Measurements from ENCODE around the gene CUL1. TPM values are rescaled to one million over a fixed set of nuclear protein-coding genes. Genes with fewer than 3 reads are reported as not detected.

The CUL1 gene
- total RNA-seq, 2 experiments from 2014 or later: 72.7 to 75.3 TPM

- no peak for DNase-seq
- Mint-ChIP-seq H3K4me1 (peaks cover 6% of the 10 kb centered on the region), H3K27ac (no peak overlapping the region), H3K4me3 (no peak overlapping the region), H3K36me3 (peaks cover 44% of the 10 kb centered on the region), H3K27me3 (no peaks in the 10 kb centered on the region), H3K9me3 (no peaks in the 10 kb centered on the region)
Observed at GRCh38 chr7:148790131-148790726, 91.5 kb downstream of the CUL1 start.

GRCh38 chr7:148790850-148791249 is 92.1 kb downstream of the CUL1 start:
- H3K36me3 Mint-ChIP-seq: peaks cover 43% of the 10 kb centered on the region
- no peak for DNase-seq
- H3K9me3 Mint-ChIP-seq: no peaks in the 10 kb centered on the region
- no peak overlapping the region for H3K27ac Mint-ChIP-seq
- no peaks in the 10 kb centered on the region for H3K27me3 Mint-ChIP-seq
- H3K4me1 Mint-ChIP-seq: peaks cover 6% of the 10 kb centered on the region
- no peak overlapping the region for H3K4me3 Mint-ChIP-seq

GRCh38 chr7:148791546-148791945 is 92.8 kb downstream of the CUL1 start:
- H3K27ac Mint-ChIP-seq: no peak overlapping the region
- H3K4me3 Mint-ChIP-seq: no peak overlapping the region
- no peaks in the 10 kb centered on the region for H3K9me3 Mint-ChIP-seq
- peaks cover 42% of the 10 kb centered on the region for H3K36me3 Mint-ChIP-seq
- DNase-seq: no peak
- H3K27me3 Mint-ChIP-seq: no peaks in the 10 kb centered on the region
- peaks cover 7% of the 10 kb centered on the region for H3K4me1 Mint-ChIP-seq

GRCh38 chr7:148793590-148793989 is 94.9 kb downstream of the CUL1 start:
- Mint-ChIP-seq H3K27me3 (no peaks in the 10 kb centered on the region), H3K27ac (peak overlapping the region; percentile 40)

GRCh38 chr7:148794476-148794875 is 95.8 kb downstream of the CUL1 start:
- Mint-ChIP-seq H3K4me1 (peaks cover 7% of the 10 kb centered on the region), H3K9me3 (no peaks in the 10 kb centered on the region), H3K36me3 (peaks cover 27% of the 10 kb centered on the region), H3K4me3 (no peak overlapping the region), H3K27me3 (no peaks in the 10 kb centered on the region), H3K27ac (no peak overlapping the region)
- DNase-seq: no peak

More at GRCh38 chr7:148793590-148793989, 94.9 kb downstream of the CUL1 start:
- DNase-seq: no peak
- H3K4me1 Mint-ChIP-seq: peaks cover 7% of the 10 kb centered on the region
- no peak overlapping the region for H3K4me3 Mint-ChIP-seq
- H3K36me3 Mint-ChIP-seq: peaks cover 32% of the 10 kb centered on the region
- H3K9me3 Mint-ChIP-seq: no peaks in the 10 kb centered on the region

- Mint-ChIP-seq H3K36me3 (peaks cover 37% of the 10 kb centered on the region), H3K27me3 (no peaks in the 10 kb centered on the region), H3K27ac (no peak overlapping the region), H3K4me1 (peaks cover 7% of the 10 kb centered on the region), H3K4me3 (no peak overlapping the region), H3K9me3 (no peaks in the 10 kb centered on the region)
- no peak for DNase-seq
Observed at GRCh38 chr7:148796841-148797240, 98.1 kb downstream of the CUL1 start.

- peaks cover 1% of the 10 kb centered on the region for H3K4me1 Mint-ChIP-seq
- no peaks in the 10 kb centered on the region for H3K9me3 Mint-ChIP-seq
- peaks cover 22% of the 10 kb centered on the region for H3K36me3 Mint-ChIP-seq
- H3K27ac Mint-ChIP-seq: no peak overlapping the region
- no peak overlapping the region for H3K4me3 Mint-ChIP-seq
- no peaks in the 10 kb centered on the region for H3K27me3 Mint-ChIP-seq
- no peak for DNase-seq
Observed at GRCh38 chr7:148799893-148800555, 101.3 kb downstream of the CUL1 start.

GRCh38 chr7:148800677-148801076 is 102.0 kb downstream of the CUL1 start:
- no peak overlapping the region for H3K27ac Mint-ChIP-seq
- H3K4me3 Mint-ChIP-seq: no peak overlapping the region
- H3K9me3 Mint-ChIP-seq: no peaks in the 10 kb centered on the region
- no peaks in the 10 kb centered on the region for H3K27me3 Mint-ChIP-seq
- DNase-seq: no peak
- peaks cover 1% of the 10 kb centered on the region for H3K4me1 Mint-ChIP-seq
- H3K36me3 Mint-ChIP-seq: peaks cover 25% of the 10 kb centered on the region

- no peaks in the 10 kb centered on the region for H3K9me3 Mint-ChIP-seq
- peaks cover 33% of the 10 kb centered on the region for H3K36me3 Mint-ChIP-seq
- DNase-seq: no peak
- H3K4me3 Mint-ChIP-seq: no peak overlapping the region
- H3K27me3 Mint-ChIP-seq: no peaks in the 10 kb centered on the region
- peak overlapping the region; percentile 47 for H3K27ac Mint-ChIP-seq
- no peaks in the 10 kb centered on the region for H3K4me1 Mint-ChIP-seq
Observed at GRCh38 chr7:148802101-148802493, 103.4 kb downstream of the CUL1 start.

- DNase-seq: no peak
- Mint-ChIP-seq H3K9me3 (no peaks in the 10 kb centered on the region), H3K27ac (peak overlapping the region; percentile 36), H3K4me1 (no peaks in the 10 kb centered on the region), H3K36me3 (peaks cover 35% of the 10 kb centered on the region), H3K27me3 (no peaks in the 10 kb centered on the region), H3K4me3 (peak overlapping the region; percentile 20)
Observed at GRCh38 chr7:148803094-148803493, 104.4 kb downstream of the CUL1 start.

GRCh38 chr7:148804343-148805235 is 105.9 kb downstream of the CUL1 start:
- no peak for DNase-seq
- H3K4me3 Mint-ChIP-seq: no peak overlapping the region
- H3K9me3 Mint-ChIP-seq: no peaks in the 10 kb centered on the region
- peaks cover 36% of the 10 kb centered on the region for H3K36me3 Mint-ChIP-seq
- peak overlapping the region; percentile 30 for H3K27ac Mint-ChIP-seq
- no peaks in the 10 kb centered on the region for H3K27me3 Mint-ChIP-seq
- no peaks in the 10 kb centered on the region for H3K4me1 Mint-ChIP-seq

- Mint-ChIP-seq H3K36me3 (peaks cover 30% of the 10 kb centered on the region), H3K4me3 (no peak overlapping the region), H3K27ac (peak overlapping the region; percentile 60), H3K4me1 (no peaks in the 10 kb centered on the region), H3K9me3 (no peaks in the 10 kb centered on the region), H3K27me3 (no peaks in the 10 kb centered on the region)
- DNase-seq: no peak
Observed at GRCh38 chr7:148806187-148806586, 107.5 kb downstream of the CUL1 start.

- H3K27me3 Mint-ChIP-seq: no peaks in the 10 kb centered on the region
- no peaks in the 10 kb centered on the region for H3K9me3 Mint-ChIP-seq
- no peak for DNase-seq
- no peak overlapping the region for H3K27ac Mint-ChIP-seq
- H3K4me1 Mint-ChIP-seq: no peaks in the 10 kb centered on the region
- peaks cover 27% of the 10 kb centered on the region for H3K36me3 Mint-ChIP-seq
- H3K4me3 Mint-ChIP-seq: no peak overlapping the region
Observed at GRCh38 chr7:148807436-148807835, 108.7 kb downstream of the CUL1 start.

GRCh38 chr7:148809856-148810255 is 111.2 kb downstream of the CUL1 start:
- H3K4me1 Mint-ChIP-seq: no peaks in the 10 kb centered on the region
- no peak for DNase-seq
- H3K27ac Mint-ChIP-seq: no peak overlapping the region
- H3K27me3 Mint-ChIP-seq: no peaks in the 10 kb centered on the region
- H3K9me3 Mint-ChIP-seq: no peaks in the 10 kb centered on the region
- H3K36me3 Mint-ChIP-seq: peaks cover 39% of the 10 kb centered on the region
- H3K4me3 Mint-ChIP-seq: no peak overlapping the region

GRCh38 chr7:148811892-148812291 is 113.2 kb downstream of the CUL1 start:
- no peak for DNase-seq
- Mint-ChIP-seq H3K4me3 (peak overlapping the region; percentile 44), H3K27me3 (no peaks in the 10 kb centered on the region), H3K27ac (peak overlapping the region; percentile 40), H3K9me3 (no peaks in the 10 kb centered on the region), H3K4me1 (peaks cover 2% of the 10 kb centered on the region), H3K36me3 (peaks cover 36% of the 10 kb centered on the region)
